RPMI7951 (cell line): ENCODE results near the gene C3orf22. TPM values are rescaled to one million over a fixed set of nuclear protein-coding genes. Genes with fewer than 3 reads are reported as not detected.

Source experiments
- DNase-seq: peaks from one replicate; pipeline ENCODE4 v3.0.0-alpha.2; 2012; ENCODE audit warnings: low read depth
- total RNA-seq: library from RNA; depleted of rRNA; stranded (reverse); fragments of >200 nt; shearing (Covaris generic); gene quantifications from 2 replicates; pipeline ENCODE4 v1.2.3, GENCODE V29; 2014; rRNA removed

C3orf22 gene
- total RNA-seq, 1 experiment from 2014 or later = not detected

DNA sequence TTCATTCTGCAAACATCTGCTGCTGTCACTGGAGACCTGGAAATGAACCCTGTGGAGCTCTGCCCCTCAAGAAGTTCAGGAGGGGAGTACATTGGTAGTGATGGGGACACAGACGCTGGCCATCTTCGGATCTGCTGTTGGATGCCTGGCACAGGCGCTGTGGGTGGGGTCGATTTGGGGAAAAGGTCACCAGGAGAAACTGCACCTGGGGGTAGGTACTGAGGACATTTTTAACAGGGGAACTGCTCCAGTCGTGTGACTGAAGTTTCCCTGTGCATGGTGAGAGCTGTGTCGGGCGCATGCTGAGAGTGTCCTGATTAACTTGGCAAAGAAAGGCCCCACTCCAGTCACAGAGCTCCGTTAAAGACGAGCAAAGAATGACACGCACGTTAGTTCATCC lies 44.6 kb downstream of the C3orf22 start:
- no peak for DNase-seq

DNA sequence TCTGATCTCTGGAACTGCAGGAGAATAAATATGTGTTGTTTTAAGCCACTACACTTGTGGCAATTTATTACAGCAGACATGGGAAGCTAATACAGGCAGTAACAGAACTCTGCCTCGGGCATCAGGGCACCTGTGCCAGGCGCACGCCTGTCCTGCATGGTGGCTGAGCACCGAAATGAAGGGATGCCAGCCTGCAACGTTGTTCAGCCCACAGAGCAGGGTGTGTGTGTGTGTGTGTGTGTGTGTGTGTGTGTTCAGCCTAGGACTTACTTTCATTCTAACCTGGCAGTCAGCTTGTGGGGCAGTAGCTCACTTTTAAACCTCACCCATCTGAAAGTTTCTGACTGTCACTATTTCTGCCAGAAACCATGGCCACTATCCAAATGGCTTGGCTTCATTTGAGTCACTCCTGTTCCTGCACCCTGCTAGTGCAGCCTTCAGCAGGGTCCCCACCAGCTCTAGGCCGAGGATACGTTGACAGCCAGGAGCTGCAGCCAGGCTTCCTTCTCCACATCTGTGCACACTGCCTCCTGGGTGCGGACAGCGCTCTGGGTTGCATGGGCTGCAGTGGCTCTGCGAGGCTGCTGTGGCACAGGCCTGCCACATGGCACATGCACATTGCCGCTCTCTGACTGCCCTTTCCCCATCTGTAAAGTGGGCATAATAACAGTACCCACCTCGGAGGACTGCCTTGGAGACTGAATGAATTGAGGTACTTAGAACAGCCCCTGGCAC lies 45.6 kb downstream of the C3orf22 start:
- no peak for DNase-seq

DNA sequence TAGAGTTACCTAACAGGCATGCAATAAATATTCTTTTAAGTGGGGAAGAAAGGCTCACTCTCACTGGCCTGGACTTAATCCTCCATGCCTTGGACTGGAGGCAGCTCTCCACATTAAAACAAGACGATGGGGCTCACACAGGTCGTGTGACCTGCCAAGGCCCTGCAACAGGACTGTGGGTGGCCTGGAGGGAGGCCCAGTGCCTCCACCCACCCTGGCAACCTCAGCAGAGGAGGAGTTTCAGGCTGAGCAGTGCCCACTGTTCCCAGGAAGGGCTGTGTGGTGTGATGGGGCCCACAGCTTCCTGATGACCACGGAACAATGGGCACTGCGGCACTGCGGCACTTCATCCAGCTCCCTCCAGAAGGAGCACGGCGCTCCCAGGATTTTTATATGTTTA lies 46.7 kb downstream of the C3orf22 start:
- no peak for DNase-seq

DNA sequence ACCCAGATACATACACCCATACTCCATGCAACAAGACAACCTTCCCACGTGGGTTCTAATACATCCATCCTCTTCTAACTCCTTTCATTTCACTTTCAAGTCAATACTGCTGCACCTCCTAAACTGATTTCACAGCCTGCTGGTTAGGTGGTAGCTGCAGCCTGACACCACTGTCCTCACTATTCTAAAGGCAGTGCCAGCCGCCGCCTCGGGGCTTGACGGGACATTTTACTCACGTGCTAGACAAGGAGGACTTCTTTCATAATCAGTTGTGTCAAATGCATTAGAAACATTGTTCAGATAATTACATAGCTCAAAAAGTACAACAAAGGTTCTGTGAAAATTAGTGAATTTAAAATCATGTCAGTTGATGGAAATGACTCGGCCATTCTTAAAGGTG lies 47.4 kb downstream of the C3orf22 start:
- DNase-seq = no peak

DNA sequence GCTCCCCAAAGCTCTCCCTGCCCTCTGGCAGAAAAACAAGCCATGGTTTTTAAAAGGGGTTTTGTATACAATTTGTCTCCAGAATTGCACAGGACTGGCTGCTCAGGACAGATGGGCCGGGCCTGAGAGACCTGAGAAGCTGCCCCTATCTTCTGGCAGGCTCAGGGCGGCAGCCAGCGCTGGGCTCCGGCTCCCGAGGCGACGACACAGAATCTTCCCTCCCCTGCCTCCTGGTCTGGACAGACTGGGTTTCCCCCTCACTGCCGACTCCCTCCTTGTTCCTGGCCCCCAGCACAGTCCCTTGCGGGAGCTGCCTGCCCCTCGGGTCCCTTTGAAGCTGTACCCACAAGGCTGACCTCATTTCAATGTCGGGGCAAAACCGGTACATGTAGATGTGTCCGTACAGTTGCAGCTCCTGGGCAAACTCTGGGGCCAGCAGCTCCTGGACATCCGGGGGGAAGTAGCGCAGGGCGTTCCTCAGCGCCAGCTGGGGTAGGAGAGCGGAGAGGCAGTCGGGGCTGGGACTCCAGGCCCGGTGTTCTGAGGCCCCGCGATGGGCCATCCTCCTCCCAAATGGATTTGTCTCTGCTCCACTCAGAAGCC lies 48.3 kb downstream of the C3orf22 start:
- no peak for DNase-seq

GRCh38 chr3:126509597-126510307 lies 49.0 kb downstream of the C3orf22 start:
- DNase-seq = peak; percentile 15

DNA sequence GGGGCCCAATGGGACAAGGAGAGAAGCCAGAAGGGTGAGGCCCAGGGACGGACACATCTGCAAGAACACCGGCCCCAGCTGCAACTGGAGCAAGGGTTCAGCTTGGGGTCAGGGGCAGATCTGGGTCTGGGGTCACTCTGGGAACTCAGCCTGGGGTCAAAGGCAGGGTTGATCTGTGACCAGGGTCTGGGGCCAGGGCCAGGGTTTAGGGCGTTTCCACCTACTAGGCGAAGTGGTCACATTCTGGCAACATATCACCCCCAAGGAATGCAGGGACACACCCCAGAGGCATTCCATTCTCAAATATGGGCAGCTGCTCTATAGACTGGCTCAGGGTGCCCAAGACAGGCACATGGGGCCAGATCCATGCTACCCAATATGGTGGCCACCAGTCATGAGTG lies 50.2 kb downstream of the C3orf22 start:
- peak; percentile 51 for DNase-seq

GRCh38 chr3:126507886-126508285 lies 50.8 kb downstream of the C3orf22 start:
- no peak for DNase-seq

GRCh38 chr3:126503701-126504100 lies 55.0 kb downstream of the C3orf22 start:
- DNase-seq = no peak

DNA sequence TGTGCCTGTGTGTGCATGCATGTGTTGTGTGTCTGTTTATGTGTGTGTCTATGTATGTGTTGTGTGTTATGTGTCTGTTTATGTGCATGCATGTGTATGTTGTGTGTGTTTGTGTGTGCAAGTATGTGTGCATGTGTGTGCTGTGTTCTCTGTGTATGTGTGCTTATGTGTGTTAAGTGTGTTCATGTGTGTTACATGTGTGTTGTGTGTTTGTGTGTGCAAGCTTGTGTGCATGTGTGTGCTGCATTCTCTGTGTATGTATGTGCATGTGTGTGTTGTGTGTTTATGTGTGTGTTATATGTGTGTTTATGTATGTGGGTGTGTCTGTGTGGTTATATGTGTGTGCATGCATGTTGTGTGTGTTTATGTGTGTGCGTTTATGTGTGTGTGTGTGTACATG lies 56.1 kb downstream of the C3orf22 start:
- no peak for DNase-seq

- no peak for DNase-seq
These were observed 57.0 kb downstream of the C3orf22 start for GRCh38 chr3:126501736-126502135.

- no peak for DNase-seq
These were observed 57.7 kb downstream of the C3orf22 start for GRCh38 chr3:126501054-126501453.

DNA sequence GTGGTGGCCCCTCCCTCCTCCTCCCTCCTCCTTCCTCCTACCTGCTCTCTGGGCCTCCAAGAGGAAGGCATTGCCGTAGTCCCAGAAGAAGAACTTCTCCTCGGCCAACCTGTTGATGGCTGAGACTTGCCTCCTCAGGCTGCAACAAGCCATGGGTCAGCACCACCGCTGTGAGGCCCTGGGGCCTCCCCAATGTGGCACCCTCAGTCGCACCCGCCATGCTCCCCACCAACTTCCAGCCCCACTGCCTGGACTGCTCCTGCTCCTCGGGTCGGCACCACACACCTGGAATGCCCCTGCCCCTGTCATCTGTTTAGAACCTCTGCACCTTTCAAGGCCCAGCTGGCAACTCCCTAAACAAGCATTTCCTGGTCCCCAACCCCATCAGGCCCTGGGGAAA lies 58.7 kb downstream of the C3orf22 start:
- DNase-seq = no peak

Other genes starting within 250 kb of the C3orf22 start
- 0.59 and 0.72 TPM in 2 replicates for gene KLF15, start 201.5 kb downstream of the C3orf22 start, total RNA-seq
- not detected in 2 replicates for gene CFAP100, start 164.0 kb downstream of the C3orf22 start, total RNA-seq
- gene ZXDC, start 83.0 kb downstream of the C3orf22 start, total RNA-seq = 10.7 and 12.4 TPM in 2 replicates
- not detected in 2 replicates for gene UROC1, start 41.2 kb downstream of the C3orf22 start, total RNA-seq
- gene CHST13, start 34.8 kb downstream of the C3orf22 start, total RNA-seq = not detected in 2 replicates
- gene TXNRD3, start 96.2 kb upstream of the C3orf22 start, total RNA-seq = 6.0 and 7.8 TPM in 2 replicates
- gene CHCHD6, start 145.3 kb upstream of the C3orf22 start, total RNA-seq = 18.7 and 23.0 TPM in 2 replicates